Right renal pelvis (tissue), 4 donors: ENCODE data around the gene PCMT1. TPM values are rescaled to one million over a fixed set of nuclear protein-coding genes. Genes with fewer than 3 reads are reported as not detected.
"Not testable (repeated sequence)": the region's sequence is repeated elsewhere in the genome, so short reads cannot be mapped to it uniquely, and the experiment has no call there.

Experiments
- DNase-seq, 4 donors: peaks; one replicate each; pipeline ENCODE4 v3.0.0-alpha.2; 2013; ENCODE audit warnings: low read depth in 4 of 4, low spot score in 3 of 4, missing footprints in 1 of 4
- polyA plus RNA-seq, 4 donors: library from polyadenylated mRNA; unstranded; fragments of 120-200 nt; gene quantifications; one replicate each; pipeline ENCODE4 v1.2.1, GENCODE V29; 2013; ENCODE audit not compliant: insufficient read length in 4 of 4

PCMT1 gene
- polyA plus RNA-seq, 4 donors = 93.7 to 101 (median 98.2) TPM

DNA sequence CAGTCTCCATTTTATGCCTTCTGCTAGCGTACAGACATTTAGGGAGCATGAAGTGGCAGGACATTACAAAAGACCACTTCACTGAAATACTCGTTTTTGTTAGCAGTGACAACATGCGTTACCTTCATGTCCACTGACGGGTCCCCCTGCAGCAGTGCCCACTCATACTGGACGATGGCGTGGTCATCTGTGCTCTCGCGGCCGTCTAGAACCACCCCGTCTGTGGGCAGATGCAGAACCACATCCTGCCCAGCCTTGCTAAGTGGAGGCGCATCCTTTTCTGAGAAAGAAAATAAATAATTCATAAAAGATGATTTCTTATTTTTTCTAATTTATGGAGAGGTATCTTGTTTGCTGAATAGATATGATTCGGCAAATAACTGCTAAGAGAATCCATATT, 103.3 kb downstream of the PCMT1 start:
- DNase-seq = no peak

GRCh38 chr6:149854017-149854416, 104.5 kb downstream of the PCMT1 start:
- DNase-seq = not testable (repeated sequence)

DNA sequence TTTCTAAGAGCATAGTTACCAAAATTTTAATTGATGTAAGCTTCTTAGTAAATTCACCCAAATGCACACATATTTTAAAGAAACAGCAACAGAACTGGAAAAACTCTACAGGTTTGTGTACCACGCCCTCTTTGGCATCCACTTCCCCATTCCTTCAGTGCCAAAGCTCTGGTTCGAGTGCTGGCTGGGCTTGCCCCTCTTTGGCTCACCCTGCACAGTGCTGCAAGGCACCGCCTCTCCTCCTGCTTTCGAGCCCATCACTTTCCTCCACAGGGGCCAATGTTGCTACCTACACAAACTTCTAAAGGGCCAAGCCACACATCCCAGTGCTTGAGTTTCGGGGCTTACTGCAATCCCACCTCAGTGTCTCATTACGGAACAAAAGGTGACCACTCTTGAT, 105.0 kb downstream of the PCMT1 start:
- no peak for DNase-seq

DNA sequence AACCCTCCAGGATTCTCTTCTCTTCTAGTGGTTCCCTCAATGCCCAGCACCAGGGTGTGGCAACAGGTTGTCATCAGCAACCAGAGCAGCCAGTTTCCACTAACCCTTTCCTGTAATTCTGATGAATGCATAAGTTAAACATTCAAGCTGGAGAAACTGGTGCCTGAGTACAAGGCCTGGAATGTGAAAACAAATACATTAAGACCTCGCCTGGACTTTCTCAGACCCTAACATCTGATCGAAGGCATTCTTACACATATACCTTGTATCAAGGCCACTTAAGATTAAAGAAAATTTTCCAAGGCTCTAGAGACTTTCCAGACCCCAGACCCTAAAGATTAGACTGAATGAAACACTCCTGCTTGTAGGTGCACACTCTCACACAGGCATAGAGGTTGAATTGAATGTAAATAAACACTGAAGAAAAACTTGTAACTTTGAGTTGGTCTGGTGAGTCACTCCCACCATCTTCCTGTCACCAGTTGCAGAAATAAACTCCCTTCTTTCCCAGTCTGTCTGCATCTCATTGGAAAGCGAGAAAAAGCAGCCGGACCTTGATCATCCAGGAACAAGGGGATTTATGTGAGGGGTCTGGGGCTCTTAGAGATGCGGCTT, 105.6 kb downstream of the PCMT1 start:
- DNase-seq = no peak

GRCh38 chr6:149855741-149856140, 106.2 kb downstream of the PCMT1 start:
- no peak for DNase-seq

DNA sequence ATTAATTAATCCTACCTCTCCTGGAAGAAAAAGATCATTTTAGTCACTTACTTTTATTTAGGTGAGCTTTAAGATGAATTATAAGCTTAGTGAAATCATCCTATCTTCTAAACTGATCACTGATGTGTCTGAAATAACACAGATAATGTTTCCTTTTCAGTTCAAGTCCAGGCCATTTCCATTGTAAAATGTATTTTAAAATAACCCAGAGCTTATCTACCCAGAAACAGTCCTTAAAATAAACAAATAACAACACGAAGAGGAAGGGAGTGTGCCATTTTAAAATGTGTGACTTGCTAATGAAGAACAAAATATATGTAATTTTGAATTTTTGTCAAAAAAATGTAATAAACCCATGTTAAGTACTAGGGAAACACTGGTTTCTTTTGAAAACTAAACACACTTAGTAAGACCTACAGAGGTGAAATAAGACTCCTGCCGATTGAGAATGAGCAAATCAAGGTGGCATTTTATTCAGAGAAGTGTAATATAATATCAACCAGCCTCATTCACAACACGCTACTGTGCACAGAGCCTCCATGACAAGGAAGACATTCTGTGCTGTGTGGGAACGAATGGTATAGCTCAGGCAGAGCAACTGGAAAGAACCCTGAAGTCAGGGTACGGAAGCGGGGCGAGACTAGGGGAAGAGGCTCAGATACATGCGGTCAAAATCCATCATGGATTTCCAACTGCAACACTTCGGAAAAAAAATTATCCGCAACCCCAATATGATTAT, 106.9 kb downstream of the PCMT1 start:
- DNase-seq = no peak

- no peak for DNase-seq
Observed at GRCh38 chr6:149857541-149857940, 108.0 kb downstream of the PCMT1 start.

DNA sequence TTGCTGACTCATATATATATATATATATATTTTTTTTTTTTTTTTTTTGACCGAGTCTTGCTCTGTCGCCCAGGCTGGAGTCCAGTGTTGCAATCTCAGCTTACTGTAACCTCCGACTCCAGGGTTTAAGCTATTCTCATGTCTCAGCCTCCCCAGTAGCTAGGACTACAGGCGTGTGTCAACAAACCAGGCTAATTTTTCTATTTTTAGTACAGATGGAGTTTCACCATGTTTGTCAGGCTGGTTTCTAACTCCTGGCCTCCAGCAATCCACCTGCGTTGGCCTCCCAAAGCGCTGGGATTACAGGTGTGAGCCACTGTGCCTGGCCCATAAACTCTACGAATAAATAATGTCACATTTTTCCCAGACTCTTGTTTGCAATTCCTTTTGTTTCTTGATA, 109.8 kb downstream of the PCMT1 start:
- DNase-seq = no peak

GRCh38 chr6:149859938-149860337, 110.4 kb downstream of the PCMT1 start:
- no peak for DNase-seq

DNA sequence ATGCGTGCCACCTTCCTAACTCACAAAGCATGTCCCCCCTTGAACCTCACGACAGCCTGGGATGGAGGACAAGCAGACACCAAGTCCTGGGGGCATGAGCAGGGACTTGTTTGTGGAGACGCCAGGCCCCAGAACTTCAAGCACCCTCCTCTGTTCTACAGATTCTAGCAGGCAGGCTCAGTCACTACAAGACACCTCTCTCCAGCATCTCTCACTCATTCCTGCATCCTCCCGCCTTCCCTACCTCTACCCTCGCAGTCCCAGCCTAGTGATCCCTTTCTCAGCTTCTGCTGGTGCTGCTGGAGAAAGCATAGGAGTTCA, 110.9 kb downstream of the PCMT1 start:
- DNase-seq = no peak

Other genes with a start within 250 kb of the PCMT1 start
- 10 to 100 TPM; 53.8 to 66.2 (median 63.8) TPM for gene PPIL4, start 203.7 kb upstream of the PCMT1 start, polyA plus RNA-seq
- 100 to 1,000 TPM in 3 of 4 donors, 10 to 100 TPM in 1; 91.3 to 112 (median 108) TPM for gene GINM1, start 183.4 kb upstream of the PCMT1 start, polyA plus RNA-seq
- gene KATNA1, start 101.0 kb upstream of the PCMT1 start, polyA plus RNA-seq = 10 to 100 TPM; 27.1 to 34.9 (median 30.9) TPM
- 10 to 100 TPM; 28.4 to 36.6 (median 34.6) TPM for gene LATS1, start 31.6 kb upstream of the PCMT1 start, polyA plus RNA-seq
- gene NUP43, start 3.2 kb upstream of the PCMT1 start, polyA plus RNA-seq = 10 to 100 TPM; 36.2 to 46.0 (median 43.4) TPM
- 10 to 100 TPM; 34.0 to 42.3 (median 39.1) TPM for gene LRP11, start 114.6 kb downstream of the PCMT1 start, polyA plus RNA-seq
- under 1 TPM; 0.40 to 0.93 (median 0.63) TPM for gene RAET1E, start 148.4 kb downstream of the PCMT1 start, polyA plus RNA-seq
- gene RAET1G, start 173.4 kb downstream of the PCMT1 start, polyA plus RNA-seq = 1 to 10 TPM; 1.1 to 1.8 (median 1.4) TPM
- under 1 TPM; 0.65 to 0.91 (median 0.67) TPM for gene ULBP2, start 192.3 kb downstream of the PCMT1 start, polyA plus RNA-seq
- gene ULBP1, start 214.2 kb downstream of the PCMT1 start, polyA plus RNA-seq = 1 to 10 TPM; 1.5 to 2.1 (median 1.8) TPM